GM12878 (cell line): Measurements from ENCODE around the gene UEVLD. TPM values are rescaled to one million over a fixed set of nuclear protein-coding genes. Genes with fewer than 3 reads are reported as not detected.

Experiments
- BACH1 ChIP-seq: fragments of 450-650 bp; IDR thresholded peaks from 2 replicates; pipeline ENCODE4 v1.6.1; 2017; ENCODE audit warnings: mild to moderate bottlenecking, borderline replicate concordance
- CHD1 ChIP-seq: IDR thresholded peaks from 2 replicates; pipeline ENCODE4 v1.6.1; 2012; ENCODE audit warnings: low read depth, low read length, improper control_type of control experiment
- EED ChIP-seq: sonication (generic); IDR thresholded peaks from 2 replicates; pipeline ENCODE4 v1.6.1; 2016; ENCODE audit warnings: antibody characterized with exemption, low read depth
- GABPA ChIP-seq: IDR thresholded peaks from 2 replicates; pipeline ENCODE4 v1.6.1; 2014; ENCODE audit warnings: antibody characterized with exemption, low read depth, mild to moderate bottlenecking, inconsistent platforms
- IRF5 ChIP-seq: fragments of 450-650 bp; IDR thresholded peaks from 2 replicates; pipeline ENCODE4 v1.6.1; 2017; ENCODE audit warnings: borderline replicate concordance
- KDM1A ChIP-seq: fragments of 200-600 bp; sonication (generic); IDR thresholded peaks from 2 replicates; pipeline ENCODE4 v1.6.1; 2016; ENCODE audit warnings: borderline replicate concordance
- PAX5 ChIP-seq: IDR thresholded peaks from 2 replicates; pipeline ENCODE4 v1.6.1; 2011; ENCODE audit warnings: low read depth, low read length, borderline replicate concordance
- POLR2AphosphoS5 ChIP-seq: IDR thresholded peaks from 2 replicates; pipeline ENCODE4 v1.6.1; 2011; ENCODE audit warnings: mild to moderate bottlenecking, low read length, inconsistent platforms
- POU2F2 ChIP-seq: IDR thresholded peaks from 3 replicates; pipeline ENCODE4 v1.6.1; 2011; ENCODE audit warnings: low read depth, mild to moderate bottlenecking, low read length, borderline replicate concordance
- SIN3A ChIP-seq: IDR thresholded peaks from 2 replicates; pipeline ENCODE4 v1.6.1; 2012; ENCODE audit warnings: low read depth, low read length, improper control_type of control experiment
- YBX1 ChIP-seq: fragments of 450-650 bp; IDR thresholded peaks from 2 replicates; pipeline ENCODE4 v1.6.1; 2016; ENCODE audit warnings: antibody characterized with exemption
- ZNF207 ChIP-seq: fragments of 450-650 bp; IDR thresholded peaks from 2 replicates; pipeline ENCODE4 v1.6.1; 2014; ENCODE audit warnings: antibody characterized with exemption, mild to moderate bottlenecking, borderline replicate concordance
- ZNF217 ChIP-seq: fragments of 450-650 bp; IDR thresholded peaks from 2 replicates; pipeline ENCODE4 v1.6.1; 2017; ENCODE audit warnings: antibody characterized with exemption, mild to moderate bottlenecking
- ZSCAN29 ChIP-seq: fragments of 450-650 bp; IDR thresholded peaks from 2 replicates; pipeline ENCODE4 v1.6.1; 2017; ENCODE audit warnings: mild to moderate bottlenecking, moderate library complexity
- polyA plus RNA-seq, 11 experiments: library from polyadenylated mRNA; depleted of rRNA in 4 of 11; unstranded in 6 of 11; stranded (reverse) in 5 of 11; fragments of >200 nt; fragmentation: Nextera tagmentation in 4 of 11; fragmentation: Illumina TruSeq in 1 of 11; extraction: Ambion mirVana in 4 of 11; extraction: Trizol in 1 of 11; gene quantifications; 1 replicate in 1 of 11; 2 replicates in 10 of 11; pipeline versions ENCODE4 v1.2.1 to v1.2.3, GENCODE V29; 2011 to 2016; ENCODE audit warnings: inconsistent platforms in 2 of 11, missing spikeins in 2 of 11, low read depth in 1 of 11
- total RNA-seq, 4 experiments: library from RNA; depleted of rRNA in 3 of 4; stranded (reverse); fragments of >200 nt in 3 of 4; fragmentation: Illumina TruSeq in 1 of 4; extraction: Trizol in 1 of 4; gene quantifications; 2 replicates each; pipeline versions ENCODE4 v1.2.1 to v1.2.3, GENCODE V29; 2013 to 2021
- TF ChIP-seq, protein P1 (sequence below): fragments of 150-350 bp; IDR thresholded peaks from 2 replicates; pipeline ENCODE4 v1.6.1; 2016; ENCODE audit warnings: low read depth, low read length
- TF ChIP-seq, protein P2 (sequence below): IDR thresholded peaks from 2 replicates; pipeline ENCODE4 v1.6.1; 2012; ENCODE audit warnings: mild to moderate bottlenecking, low read depth, low read length
- TF ChIP-seq, protein P3 (sequence below): fragments of 450-650 bp; IDR thresholded peaks from 2 replicates; pipeline ENCODE4 v1.6.1; 2016; ENCODE audit warnings: mild to moderate bottlenecking
- TF ChIP-seq, protein P4 (sequence below): IDR thresholded peaks from 2 replicates; pipeline ENCODE4 v1.6.1; 2011; ENCODE audit warnings: low read depth, mild to moderate bottlenecking, low read length, moderate library complexity, borderline replicate concordance; ENCODE audit errors: extremely low read depth

UEVLD gene
- total and polyA plus RNA-seq, 10 of the 15 experiments (the other 5 are each of a cell fraction or from before 2014, with no cell fraction given): 6.5 to 16.3 (median 13.4) TPM

DNA sequence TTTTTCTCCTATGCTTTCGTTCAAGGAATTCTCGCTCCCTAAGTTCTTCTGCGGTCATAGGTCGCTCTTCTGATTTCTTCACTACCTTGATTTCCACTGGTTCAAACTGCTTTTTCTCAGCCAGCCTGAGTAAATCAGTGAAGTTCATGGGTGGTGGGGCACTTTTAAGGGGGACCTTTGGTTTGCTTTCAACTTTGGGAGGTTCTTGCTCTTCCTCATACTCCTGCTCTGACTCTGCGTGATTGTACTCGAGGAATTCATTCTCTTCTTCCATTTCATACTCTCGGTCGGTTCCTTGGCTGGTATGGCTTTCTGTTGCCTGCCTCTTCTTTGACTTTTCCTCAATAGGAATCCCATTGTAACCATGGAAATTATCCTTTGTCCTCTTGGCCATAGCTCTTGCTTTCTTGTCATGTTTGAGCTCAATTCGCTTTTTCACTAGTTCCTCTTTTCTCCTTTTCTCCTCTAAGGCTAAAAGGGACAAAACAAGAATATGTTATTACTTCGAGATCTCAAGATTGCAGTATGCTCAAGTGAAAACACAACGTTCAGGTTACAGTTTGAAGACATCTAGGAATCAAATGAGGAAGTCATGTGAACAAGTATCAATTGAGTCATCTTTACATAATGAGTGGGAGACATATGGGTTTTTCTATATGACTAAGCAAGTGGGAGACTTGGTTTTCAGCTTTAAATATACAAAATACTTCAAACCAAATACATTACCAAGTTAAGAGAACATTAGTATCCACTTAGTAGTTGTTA, 27.3 kb upstream of the UEVLD start (continued):
- TF ChIP-seq ZSCAN29: no peak
- TF ChIP-seq POLR2AphosphoS5: no peak
- no peak for TF ChIP-seq SIN3A
- TF ChIP-seq YBX1: no peak
- TF ChIP-seq, protein P1, sequence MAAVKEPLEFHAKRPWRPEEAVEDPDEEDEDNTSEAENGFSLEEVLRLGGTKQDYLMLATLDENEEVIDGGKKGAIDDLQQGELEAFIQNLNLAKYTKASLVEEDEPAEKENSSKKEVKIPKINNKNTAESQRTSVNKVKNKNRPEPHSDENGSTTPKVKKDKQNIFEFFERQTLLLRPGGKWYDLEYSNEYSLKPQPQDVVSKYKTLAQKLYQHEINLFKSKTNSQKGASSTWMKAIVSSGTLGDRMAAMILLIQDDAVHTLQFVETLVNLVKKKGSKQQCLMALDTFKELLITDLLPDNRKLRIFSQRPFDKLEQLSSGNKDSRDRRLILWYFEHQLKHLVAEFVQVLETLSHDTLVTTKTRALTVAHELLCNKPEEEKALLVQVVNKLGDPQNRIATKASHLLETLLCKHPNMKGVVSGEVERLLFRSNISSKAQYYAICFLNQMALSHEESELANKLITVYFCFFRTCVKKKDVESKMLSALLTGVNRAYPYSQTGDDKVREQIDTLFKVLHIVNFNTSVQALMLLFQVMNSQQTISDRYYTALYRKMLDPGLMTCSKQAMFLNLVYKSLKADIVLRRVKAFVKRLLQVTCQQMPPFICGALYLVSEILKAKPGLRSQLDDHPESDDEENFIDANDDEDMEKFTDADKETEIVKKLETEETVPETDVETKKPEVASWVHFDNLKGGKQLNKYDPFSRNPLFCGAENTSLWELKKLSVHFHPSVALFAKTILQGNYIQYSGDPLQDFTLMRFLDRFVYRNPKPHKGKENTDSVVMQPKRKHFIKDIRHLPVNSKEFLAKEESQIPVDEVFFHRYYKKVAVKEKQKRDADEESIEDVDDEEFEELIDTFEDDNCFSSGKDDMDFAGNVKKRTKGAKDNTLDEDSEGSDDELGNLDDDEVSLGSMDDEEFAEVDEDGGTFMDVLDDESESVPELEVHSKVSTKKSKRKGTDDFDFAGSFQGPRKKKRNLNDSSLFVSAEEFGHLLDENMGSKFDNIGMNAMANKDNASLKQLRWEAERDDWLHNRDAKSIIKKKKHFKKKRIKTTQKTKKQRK: no peak
- TF ChIP-seq, protein P2, sequence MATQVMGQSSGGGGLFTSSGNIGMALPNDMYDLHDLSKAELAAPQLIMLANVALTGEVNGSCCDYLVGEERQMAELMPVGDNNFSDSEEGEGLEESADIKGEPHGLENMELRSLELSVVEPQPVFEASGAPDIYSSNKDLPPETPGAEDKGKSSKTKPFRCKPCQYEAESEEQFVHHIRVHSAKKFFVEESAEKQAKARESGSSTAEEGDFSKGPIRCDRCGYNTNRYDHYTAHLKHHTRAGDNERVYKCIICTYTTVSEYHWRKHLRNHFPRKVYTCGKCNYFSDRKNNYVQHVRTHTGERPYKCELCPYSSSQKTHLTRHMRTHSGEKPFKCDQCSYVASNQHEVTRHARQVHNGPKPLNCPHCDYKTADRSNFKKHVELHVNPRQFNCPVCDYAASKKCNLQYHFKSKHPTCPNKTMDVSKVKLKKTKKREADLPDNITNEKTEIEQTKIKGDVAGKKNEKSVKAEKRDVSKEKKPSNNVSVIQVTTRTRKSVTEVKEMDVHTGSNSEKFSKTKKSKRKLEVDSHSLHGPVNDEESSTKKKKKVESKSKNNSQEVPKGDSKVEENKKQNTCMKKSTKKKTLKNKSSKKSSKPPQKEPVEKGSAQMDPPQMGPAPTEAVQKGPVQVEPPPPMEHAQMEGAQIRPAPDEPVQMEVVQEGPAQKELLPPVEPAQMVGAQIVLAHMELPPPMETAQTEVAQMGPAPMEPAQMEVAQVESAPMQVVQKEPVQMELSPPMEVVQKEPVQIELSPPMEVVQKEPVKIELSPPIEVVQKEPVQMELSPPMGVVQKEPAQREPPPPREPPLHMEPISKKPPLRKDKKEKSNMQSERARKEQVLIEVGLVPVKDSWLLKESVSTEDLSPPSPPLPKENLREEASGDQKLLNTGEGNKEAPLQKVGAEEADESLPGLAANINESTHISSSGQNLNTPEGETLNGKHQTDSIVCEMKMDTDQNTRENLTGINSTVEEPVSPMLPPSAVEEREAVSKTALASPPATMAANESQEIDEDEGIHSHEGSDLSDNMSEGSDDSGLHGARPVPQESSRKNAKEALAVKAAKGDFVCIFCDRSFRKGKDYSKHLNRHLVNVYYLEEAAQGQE: no peak
- TF ChIP-seq ZNF217: peak; percentile 49; the same call in 1 of the 2 replicates
- no peak for TF ChIP-seq CHD1
- TF ChIP-seq ZNF207: no peak
- peak; percentile 79; the same call in 1 of the 2 replicates for TF ChIP-seq BACH1
- peak; percentile 83; the same call in 1 of the 3 replicates for TF ChIP-seq POU2F2
- TF ChIP-seq, protein P3, sequence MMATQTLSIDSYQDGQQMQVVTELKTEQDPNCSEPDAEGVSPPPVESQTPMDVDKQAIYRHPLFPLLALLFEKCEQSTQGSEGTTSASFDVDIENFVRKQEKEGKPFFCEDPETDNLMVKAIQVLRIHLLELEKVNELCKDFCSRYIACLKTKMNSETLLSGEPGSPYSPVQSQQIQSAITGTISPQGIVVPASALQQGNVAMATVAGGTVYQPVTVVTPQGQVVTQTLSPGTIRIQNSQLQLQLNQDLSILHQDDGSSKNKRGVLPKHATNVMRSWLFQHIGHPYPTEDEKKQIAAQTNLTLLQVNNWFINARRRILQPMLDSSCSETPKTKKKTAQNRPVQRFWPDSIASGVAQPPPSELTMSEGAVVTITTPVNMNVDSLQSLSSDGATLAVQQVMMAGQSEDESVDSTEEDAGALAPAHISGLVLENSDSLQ: no peak
- TF ChIP-seq, protein P4, sequence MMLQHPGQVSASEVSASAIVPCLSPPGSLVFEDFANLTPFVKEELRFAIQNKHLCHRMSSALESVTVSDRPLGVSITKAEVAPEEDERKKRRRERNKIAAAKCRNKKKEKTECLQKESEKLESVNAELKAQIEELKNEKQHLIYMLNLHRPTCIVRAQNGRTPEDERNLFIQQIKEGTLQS: no peak
- no peak for TF ChIP-seq KDM1A
- TF ChIP-seq EED: peak; percentile 66; the same call in 1 of the 2 replicates
- TF ChIP-seq PAX5: 0 out of 2 replicates have a peak, but pooled peaks have one; percentile 12
- TF ChIP-seq IRF5: no peak
- TF ChIP-seq GABPA: peak; percentile 58; the same call in 1 of the 2 replicates
